Measurements from ENCODE around the gene CXCR6. TPM values are rescaled to one million over a fixed set of nuclear protein-coding genes. Genes with fewer than 3 reads are reported as not detected.

The CXCR6 gene
- polyA plus RNA-seq, 1 of the 3 experiments (the other 2 are of a cell fraction), result not detected

- ChIA-PET POLR2A (interaction anchor here (1.0 kb wide), 1 partner anchor 11 kb away, joined by 3 read pairs; no protein-coding TSS in a partner anchor), CTCF (interaction anchor here (0.9 to 1.7 kb wide), 4 partner anchors 15 to 191 kb away, joined by 3 to 8 read pairs (median 4); no protein-coding TSS in a partner anchor)
- H3K9me3 ChIP-seq, result no peaks in the 10 kb centered on the region
- peaks cover 17 to 82% of the 10 kb centered on the region in 2 experiments for H3K36me3 ChIP-seq (replicated peaks in 1 of 2; ENCODE audit: control insufficient read depth in 1 of 2, insufficient read depth in 2 of 2, low read length in 1 of 2)
- H2AFZ ChIP-seq (ENCODE audit: low read depth), result no peak overlapping the region
- TF ChIP-seq GABPA (IDR thresholded peaks at IDR 0.05; ENCODE audit: low read depth), result no peak
- H3F3A ChIP-seq (replicated peaks; ENCODE audit: insufficient read depth), result no peaks in the 10 kb centered on the region
- H3K9ac ChIP-seq, result no peak overlapping the region
- no peaks in the 10 kb centered on the region for H3K27me3 ChIP-seq (ENCODE audit: insufficient read depth)
- no peaks in the 10 kb centered on the region for H3K79me2 ChIP-seq (ENCODE audit: insufficient read depth)
- no peaks in the 10 kb centered on the region for H4K20me1 ChIP-seq (ENCODE audit: insufficient read depth)
- no peak overlapping the region for H3K4me3 ChIP-seq (ENCODE audit: low read depth in 2 of 2, low read length in 1 of 2)
- no peak overlapping the region for H3K27ac ChIP-seq (ENCODE audit: low read depth in 2 of 2, low read length in 1 of 2)
- H3K4me2 ChIP-seq, result no peak overlapping the region
- no peaks in the 10 kb centered on the region for H3K4me1 ChIP-seq (ENCODE audit: control insufficient read depth in 1 of 2, insufficient read depth in 2 of 2, low read depth in 1 of 2, low read length in 1 of 2)
- WGBS (ENCODE audit: low lambda C conversion rate), result 79% methylated on average over 4 of the region's 4 CpGs
- no peaks in the 10 kb centered on the region for H3K9me2 ChIP-seq
- DNase-seq, result no peak
These were observed 10.3 kb downstream of the CXCR6 start for GRCh38 chr3:45953536-45953935.

DNA sequence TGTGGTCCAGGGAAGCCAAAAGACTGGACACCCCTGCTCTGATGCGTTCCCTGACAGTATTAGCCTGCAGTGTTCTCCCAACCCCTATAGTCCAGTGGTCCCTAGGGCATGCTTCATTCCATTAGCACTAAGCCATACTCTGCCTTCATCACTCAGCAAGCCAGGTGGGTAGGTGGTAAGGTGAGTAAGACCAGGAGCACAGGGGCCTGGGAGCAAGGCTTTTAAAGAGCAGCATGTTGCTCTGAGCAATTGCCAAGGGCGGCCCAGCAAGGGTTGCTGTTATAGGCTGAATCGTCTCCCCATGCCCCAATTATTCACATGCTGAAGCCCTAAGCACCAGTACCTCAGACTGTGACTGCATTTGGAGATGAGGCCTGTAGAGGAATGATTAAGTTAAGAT, 11.0 kb downstream of the CXCR6 start:
- CTCF ChIA-PET, result interaction anchor here (0.9 to 1.7 kb wide), 4 partner anchors 15 to 192 kb away, joined by 3 to 8 read pairs (median 4); no protein-coding TSS in a partner anchor
- POLR2A ChIA-PET, result interaction anchor here (1.0 kb wide), 1 partner anchor 12 kb away, joined by 3 read pairs; no protein-coding TSS in a partner anchor

More for the DNA sequence above, 11.0 kb downstream of the CXCR6 start:
- Histone ChIP-seq H3K79me2 (ENCODE audit: insufficient read depth) (no peaks in the 10 kb centered on the region), H3K9me2 (no peaks in the 10 kb centered on the region), H3K9me3 (no peaks in the 10 kb centered on the region), H2AFZ (ENCODE audit: low read depth) (no peak overlapping the region), H3K27me3 (ENCODE audit: insufficient read depth) (no peaks in the 10 kb centered on the region), H3F3A (replicated peaks; ENCODE audit: insufficient read depth) (no peaks in the 10 kb centered on the region), H3K4me2 (no peak overlapping the region), H3K36me3 (replicated peaks in 1 of 2; ENCODE audit: control insufficient read depth in 1 of 2, insufficient read depth in 2 of 2, low read length in 1 of 2) (peaks cover 22 to 82% of the 10 kb centered on the region in 2 experiments), H3K4me3 (ENCODE audit: low read depth in 2 of 2, low read length in 1 of 2) (no peak overlapping the region), H4K20me1 (ENCODE audit: insufficient read depth) (no peaks in the 10 kb centered on the region), H3K4me1 (ENCODE audit: control insufficient read depth in 1 of 2, insufficient read depth in 2 of 2, low read depth in 1 of 2, low read length in 1 of 2) (no peaks in the 10 kb centered on the region), H3K9ac (no peak overlapping the region), H3K27ac (ENCODE audit: low read depth in 2 of 2, low read length in 1 of 2) (no peak overlapping the region)
- no peak for DNase-seq
- 93% methylated on average over 3 of the region's 3 CpGs for WGBS (ENCODE audit: low lambda C conversion rate)
- no peak for TF ChIP-seq TAF1 (IDR thresholded peaks at IDR 0.05; ENCODE audit: borderline replicate concordance, low read depth, low read length)
- no peak for TF ChIP-seq NFIC (IDR thresholded peaks at IDR 0.05; ENCODE audit: borderline replicate concordance)
- no peak for TF ChIP-seq MXI1 (IDR thresholded peaks at IDR 0.05; ENCODE audit: low read depth, low read length)
- TF ChIP-seq RXRA (IDR thresholded peaks at IDR 0.05; ENCODE audit: borderline replicate concordance, low read depth), result no peak
- TF ChIP-seq YY1 (IDR thresholded peaks at IDR 0.05; ENCODE audit: low read depth), result no peak
- no peak for TF ChIP-seq EP300 (IDR thresholded peaks at IDR 0.05; ENCODE audit: borderline replicate concordance in 1 of 2, low read depth in 1 of 2, low read length in 1 of 2)
- no peak for TF ChIP-seq REST (IDR thresholded peaks at IDR 0.05; ENCODE audit: low read depth, low read length)
- TF ChIP-seq ELF1 (IDR thresholded peaks at IDR 0.05), result no peak
- no peak for TF ChIP-seq GATA2 (CRISPR knock-in tag; IDR thresholded peaks at IDR 0.05)
- TF ChIP-seq, protein P1, sequence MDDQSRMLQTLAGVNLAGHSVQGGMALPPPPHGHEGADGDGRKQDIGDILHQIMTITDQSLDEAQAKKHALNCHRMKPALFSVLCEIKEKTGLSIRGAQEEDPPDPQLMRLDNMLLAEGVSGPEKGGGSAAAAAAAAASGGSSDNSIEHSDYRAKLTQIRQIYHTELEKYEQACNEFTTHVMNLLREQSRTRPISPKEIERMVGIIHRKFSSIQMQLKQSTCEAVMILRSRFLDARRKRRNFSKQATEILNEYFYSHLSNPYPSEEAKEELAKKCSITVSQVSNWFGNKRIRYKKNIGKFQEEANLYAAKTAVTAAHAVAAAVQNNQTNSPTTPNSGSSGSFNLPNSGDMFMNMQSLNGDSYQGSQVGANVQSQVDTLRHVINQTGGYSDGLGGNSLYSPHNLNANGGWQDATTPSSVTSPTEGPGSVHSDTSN (IDR thresholded peaks at IDR 0.05), result no peak

All from SK-N-SH (cell line).